GM19463 (cell line): ENCODE results near the gene FIBP.

Experiments used
- ATAC-seq: cut with Tn5 transposase; IDR thresholded peaks from one replicate; pipeline ENCODE4 v1.9.1; 2021; ENCODE audit warnings: mild to moderate bottlenecking, moderate library complexity; ENCODE audit not compliant: unreplicated experiment

FIBP gene

GRCh38 chr11:65888163-65888814, at the start of gene FIBP:
Gene FIBP (minus strand): TSS chr11:65888471. CDS start chr11:65888418, 53 bp downstream.
- peak; percentile 54 for ATAC-seq

- no peak for ATAC-seq
Measured at GRCh38 chr11:65937766-65938165, 49.5 kb upstream of the FIBP start.

GRCh38 chr11:65934014-65934413, 45.7 kb upstream of the FIBP start:
- ATAC-seq, result no peak

- ATAC-seq, result no peak
Measured at GRCh38 chr11:65932558-65932919, 44.3 kb upstream of the FIBP start.

- ATAC-seq, result no peak
Measured at GRCh38 chr11:65931773-65932557, 43.7 kb upstream of the FIBP start.

- no peak for ATAC-seq
Measured at GRCh38 chr11:65928667-65929066, 40.4 kb upstream of the FIBP start.

GRCh38 chr11:65927904-65928397, 39.7 kb upstream of the FIBP start:
- peak; percentile 81 for ATAC-seq

GRCh38 chr11:65925397-65925796, 37.1 kb upstream of the FIBP start:
- ATAC-seq, result no peak

GRCh38 chr11:65922565-65922964, 34.3 kb upstream of the FIBP start:
- no peak for ATAC-seq

GRCh38 chr11:65921876-65922275, 33.6 kb upstream of the FIBP start:
- ATAC-seq, result no peak

GRCh38 chr11:65921033-65921555, 32.8 kb upstream of the FIBP start:
- no peak for ATAC-seq

GRCh38 chr11:65920372-65920802, 32.1 kb upstream of the FIBP start:
- no peak for ATAC-seq

- peak; percentile 31 for ATAC-seq
Measured at GRCh38 chr11:65919573-65920371, 31.5 kb upstream of the FIBP start.

GRCh38 chr11:65919141-65919572, 30.9 kb upstream of the FIBP start, which contains the start of gene DRAP1:
Gene DRAP1 (plus strand): TSS chr11:65919426. CDS start chr11:65919502, 76 bp downstream.
- ATAC-seq, result peak; percentile 86

GRCh38 chr11:65918211-65919140, 30.2 kb upstream of the FIBP start, which contains the start of gene C11orf68:
Gene C11orf68 (minus strand): TSS chr11:65919062. CDS start chr11:65919031, 31 bp downstream.
- ATAC-seq, result peak; percentile 45

- no peak for ATAC-seq
Measured at GRCh38 chr11:65917434-65918210, 29.4 kb upstream of the FIBP start.

- no peak for ATAC-seq
Measured at GRCh38 chr11:65917077-65917433, 28.8 kb upstream of the FIBP start.

GRCh38 chr11:65916391-65916790, 28.1 kb upstream of the FIBP start:
- ATAC-seq, result no peak

GRCh38 chr11:65915821-65916251, 27.6 kb upstream of the FIBP start:
- ATAC-seq, result no peak
